GM21447 (cell line): ENCODE results near the gene C3orf49.

Source experiments
- ATAC-seq: cut with Tn5 transposase; IDR thresholded peaks from one replicate; pipeline ENCODE4 v1.9.1; 2021; ENCODE audit not compliant: unreplicated experiment

The C3orf49 gene

DNA sequence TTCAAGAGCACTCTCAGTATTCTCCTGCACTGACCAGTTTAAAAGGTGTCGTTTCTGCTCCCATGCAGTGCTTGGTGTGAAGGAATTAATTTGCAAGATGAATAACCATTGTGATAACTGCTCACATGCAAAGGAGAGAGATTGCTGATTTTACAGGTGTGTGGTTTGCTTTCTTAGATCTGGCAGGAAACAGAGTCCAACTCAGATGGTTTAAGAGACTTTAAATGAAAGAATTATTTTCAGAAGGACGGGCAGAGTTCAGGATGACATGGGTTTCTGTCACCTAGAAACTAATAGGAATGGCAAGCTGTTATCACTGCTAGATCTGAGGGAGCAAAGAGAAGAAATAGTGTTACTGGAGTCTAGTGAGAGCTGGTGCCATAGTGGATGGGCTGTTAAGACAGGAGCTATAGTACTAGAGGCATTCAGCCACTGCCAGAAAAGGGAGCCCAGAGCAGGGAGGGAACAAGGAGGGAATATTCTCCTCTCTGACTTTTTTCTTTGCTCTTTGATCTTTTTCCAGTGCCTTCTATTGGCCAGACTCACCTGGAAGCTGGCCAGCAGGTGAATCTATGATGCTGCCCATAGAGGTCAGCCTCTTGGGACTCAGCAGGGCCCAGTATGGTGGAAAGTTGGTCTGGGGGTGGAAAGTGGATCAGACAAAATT is 59.4 kb downstream of the C3orf49 start:
- no peak for ATAC-seq

DNA sequence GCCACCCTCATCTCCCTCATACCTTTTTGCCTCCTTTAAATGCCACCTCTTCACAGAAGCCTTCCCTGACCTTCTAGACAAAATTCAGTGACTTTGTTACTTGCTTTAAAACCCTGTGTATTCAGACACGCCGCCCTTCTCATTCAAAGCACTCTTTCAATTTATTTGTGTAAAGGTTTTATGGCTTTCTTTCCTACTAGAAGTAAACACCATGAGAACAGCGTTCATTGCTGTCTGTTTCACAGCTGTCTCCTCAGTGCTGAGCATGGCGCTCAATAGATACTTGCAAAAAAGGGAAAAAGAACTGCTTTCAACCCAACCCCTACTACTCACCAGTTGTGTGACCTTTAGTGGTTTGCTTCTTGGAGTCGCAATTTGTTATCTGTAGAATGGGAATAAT is 61.6 kb downstream of the C3orf49 start:
- ATAC-seq, result no peak

DNA sequence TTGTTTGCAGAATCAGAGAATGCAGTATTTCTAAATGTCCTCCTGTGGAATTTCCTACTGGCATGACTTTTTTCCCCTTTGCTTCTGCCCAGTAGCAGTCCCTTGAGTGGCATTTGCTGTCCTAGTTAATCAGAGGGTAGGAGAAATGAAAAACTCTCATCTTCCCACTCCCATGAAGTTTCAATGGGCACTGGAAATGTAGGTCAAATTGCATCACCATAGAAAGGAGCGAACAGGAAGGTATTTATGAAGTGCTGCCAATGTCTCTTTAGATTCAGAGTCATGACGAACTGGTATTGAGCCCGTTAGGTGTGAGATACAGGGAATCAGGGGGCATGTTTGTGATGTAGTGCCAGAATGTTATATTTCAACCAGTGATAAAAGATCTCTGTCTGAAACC is 67.8 kb downstream of the C3orf49 start:
- ATAC-seq, result no peak

DNA sequence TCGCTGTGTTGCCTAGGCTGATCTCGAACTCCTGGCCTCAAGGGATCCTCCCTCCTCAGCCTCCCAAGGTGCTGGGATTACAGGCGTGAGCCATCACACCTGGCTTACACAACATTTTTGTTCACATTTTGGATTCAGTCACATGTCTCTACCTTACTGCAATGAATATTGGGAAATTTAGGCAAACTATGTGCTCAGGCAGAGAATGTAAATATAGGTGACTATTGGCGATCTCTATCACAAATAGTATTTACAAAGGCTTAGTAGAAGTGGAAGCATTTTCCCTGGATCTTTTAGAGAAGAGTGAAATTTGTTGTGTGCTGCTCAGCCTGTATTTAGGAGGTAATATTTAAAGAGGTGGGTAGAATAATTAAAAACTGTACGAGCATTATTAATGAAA is 72.4 kb downstream of the C3orf49 start:
- ATAC-seq, result no peak

DNA sequence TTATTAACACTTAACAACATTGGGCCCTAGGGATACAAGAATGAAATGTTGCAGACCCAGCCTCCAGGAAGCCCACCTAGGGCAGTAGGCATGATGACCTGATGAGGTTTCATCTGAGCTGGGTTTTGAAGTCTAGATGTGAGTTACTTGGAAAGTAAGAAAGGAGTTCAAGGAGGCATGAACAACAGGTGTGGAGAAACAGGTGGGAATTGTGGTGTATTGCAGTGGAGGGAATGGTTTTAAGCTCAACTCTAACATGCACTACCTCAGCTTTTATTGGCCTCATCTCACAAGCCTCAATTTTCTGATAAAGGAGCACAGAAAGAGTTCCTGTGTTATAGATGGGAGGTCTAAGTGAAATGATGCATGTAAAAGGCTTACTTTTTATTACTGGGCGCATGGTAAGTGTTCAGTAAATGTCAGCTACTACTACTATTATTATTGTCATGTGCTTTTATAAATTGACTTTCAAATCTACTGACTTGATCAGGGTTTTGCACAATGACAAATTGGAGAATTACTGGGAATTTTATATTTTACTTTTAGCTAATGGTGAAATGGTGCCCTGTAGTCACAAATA is 73.8 kb downstream of the C3orf49 start:
- ATAC-seq, result no peak

DNA sequence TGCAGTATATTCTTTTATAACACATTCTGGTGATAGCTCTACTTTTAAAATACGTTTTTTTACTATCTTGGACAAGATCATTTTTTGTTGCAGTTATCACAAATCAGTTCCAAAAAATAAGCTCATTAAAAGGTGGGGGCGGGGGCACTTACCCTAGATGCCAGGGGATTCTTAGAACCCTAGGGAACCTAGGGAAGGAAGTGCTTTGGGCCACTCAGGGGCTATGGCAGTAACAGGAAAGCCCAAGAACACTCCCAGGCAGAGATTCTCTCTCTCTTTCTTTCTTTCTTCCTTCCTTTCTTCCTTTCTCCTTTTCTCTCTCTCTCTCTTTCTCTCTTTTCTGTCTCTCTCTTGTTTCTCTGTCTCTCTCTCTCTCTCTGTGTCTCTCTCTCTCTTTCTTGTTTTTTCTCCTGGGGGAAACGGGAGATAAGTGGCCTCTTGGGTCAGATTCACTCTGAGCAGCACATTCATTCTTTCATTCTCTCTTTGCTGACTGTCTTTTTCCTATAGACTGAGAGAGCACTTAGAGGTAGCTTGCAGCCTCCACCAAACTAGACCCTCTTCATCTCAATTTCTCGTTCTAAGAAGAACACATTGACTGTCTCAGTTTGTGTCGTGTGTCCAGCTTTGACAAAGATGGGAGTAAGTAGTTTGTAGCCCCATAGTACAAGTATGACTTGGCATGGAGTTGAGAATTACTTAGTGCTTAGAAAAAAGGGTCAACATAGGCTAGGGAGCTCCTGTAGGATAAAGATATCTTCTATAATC is 76.5 kb downstream of the C3orf49 start:
- no peak for ATAC-seq

DNA sequence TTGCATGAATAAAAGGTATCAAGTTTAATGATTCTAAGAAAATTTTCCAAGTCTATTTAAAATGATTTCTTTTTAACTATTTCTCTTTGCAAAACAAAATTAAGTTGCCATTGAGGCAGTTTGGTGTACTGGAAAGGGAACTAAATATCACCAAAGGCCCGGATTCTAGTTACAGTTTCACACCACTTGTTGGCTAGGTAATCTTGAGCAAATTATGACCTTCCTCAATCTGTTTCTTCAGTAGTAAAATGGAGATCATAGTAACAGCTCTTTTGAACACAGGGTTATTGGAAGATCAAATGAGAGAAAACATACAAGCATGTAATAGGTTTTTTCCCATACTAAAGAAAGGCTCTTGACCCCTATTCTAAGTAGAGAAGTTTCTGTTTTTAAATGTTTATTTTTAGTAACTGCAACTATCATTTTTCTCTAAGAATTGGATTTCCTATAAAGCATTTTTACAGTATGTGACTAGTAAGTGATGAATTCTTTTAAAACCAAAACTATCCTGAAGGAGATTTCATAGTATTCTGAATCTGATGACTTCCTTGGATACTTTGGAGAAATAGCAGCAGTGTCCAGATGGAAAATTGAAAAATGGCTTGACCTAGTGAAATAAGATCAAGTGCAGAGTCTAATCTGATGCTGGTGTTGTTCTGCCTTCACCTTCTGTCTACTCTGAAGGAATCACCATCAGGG is 77.4 kb downstream of the C3orf49 start:
- peak; percentile 76 for ATAC-seq
